Left lung (tissue), 10 donors: ENCODE data around the gene KLF16. TPM values are rescaled to one million over a fixed set of nuclear protein-coding genes. Genes with fewer than 3 reads are reported as not detected.
A peak's percentile ranks its signal among the peaks of the same experiment; 100 is the strongest.

Source experiments
- ATAC-seq: fragments of 200-7000 bp; cut with Tn5 transposase; one replicate; pipeline ENCODE4 v1.9.1; 2020; ENCODE audit warnings: moderate library complexity
- DNase-seq, 4 donors: peaks; one replicate each; pipeline ENCODE4 v3.0.0-alpha.2; 2013 to 2020
- H3K27ac ChIP-seq, 2 donors: fragments of 200-600 bp; sonication (generic) in 1 of 2; one replicate each; pipeline versions ENCODE4 v1.5.0 to v1.8.0; 2020 to 2021
- H3K27me3 ChIP-seq, 2 donors: fragments of 200-600 bp; sonication (generic) in 1 of 2; one replicate each; pipeline versions ENCODE4 v1.5.0 to v1.8.0; 2020 to 2021
- H3K36me3 ChIP-seq, 2 donors: fragments of 200-600 bp; sonication (generic) in 1 of 2; one replicate each; pipeline versions ENCODE4 v1.5.0 to v1.8.0; 2020 to 2021
- H3K4me1 ChIP-seq, 2 donors: fragments of 200-600 bp; one replicate each; pipeline ENCODE4 v1.8.0; 2021
- H3K4me3 ChIP-seq, 2 donors: fragments of 200-600 bp; sonication (generic) in 1 of 2; one replicate each; pipeline versions ENCODE4 v1.5.0 to v1.8.0; 2020 to 2021; ENCODE audit warnings: mild to moderate bottlenecking in 1 of 2
- H3K9me3 ChIP-seq, 2 donors: fragments of 200-600 bp; sonication (generic) in 1 of 2; one replicate each; pipeline versions ENCODE4 v1.5.0 to v1.8.0; 2020 to 2021
- intact Hi-C, 2 donors: fragments of 100-400 bp; cut with DNase I; formaldehyde crosslinking; loops; one replicate each; pipeline versions ENCODE4 v1.11.2 to v1.14.2; 2022
- polyA plus RNA-seq, 6 donors: library from polyadenylated mRNA; unstranded; fragments of 120-200 nt; gene quantifications; one replicate each; pipeline ENCODE4 v1.2.1, GENCODE V29; 2013; ENCODE audit not compliant: insufficient read length in 6 of 6
- total RNA-seq, 2 donors: library from RNA; stranded (reverse); fragmentation: NEBNext Ultra II Directional; extraction: Animal tissue kit (Norgen Biotek cat#: 25700); gene quantifications; one replicate each; pipeline ENCODE4 v1.2.1, GENCODE V29; 2021
- TF ChIP-seq, protein P1 (sequence below), 2 donors: fragments of 200-600 bp; sonication (generic) in 1 of 2; IDR thresholded peaks; one replicate each; pipeline versions ENCODE4 v1.5.0 to v1.8.0; 2021; ENCODE audit warnings: antibody characterized with exemption in 2 of 2
- donor health status: DM: no; HTN: yes; CAD: no.
- donor health status: DM: no; HTN: no; CAD: no.

Gene KLF16
- total and polyA plus RNA-seq, 8 donors: 4.3 to 28.8 (median 7.6) TPM

DNA sequence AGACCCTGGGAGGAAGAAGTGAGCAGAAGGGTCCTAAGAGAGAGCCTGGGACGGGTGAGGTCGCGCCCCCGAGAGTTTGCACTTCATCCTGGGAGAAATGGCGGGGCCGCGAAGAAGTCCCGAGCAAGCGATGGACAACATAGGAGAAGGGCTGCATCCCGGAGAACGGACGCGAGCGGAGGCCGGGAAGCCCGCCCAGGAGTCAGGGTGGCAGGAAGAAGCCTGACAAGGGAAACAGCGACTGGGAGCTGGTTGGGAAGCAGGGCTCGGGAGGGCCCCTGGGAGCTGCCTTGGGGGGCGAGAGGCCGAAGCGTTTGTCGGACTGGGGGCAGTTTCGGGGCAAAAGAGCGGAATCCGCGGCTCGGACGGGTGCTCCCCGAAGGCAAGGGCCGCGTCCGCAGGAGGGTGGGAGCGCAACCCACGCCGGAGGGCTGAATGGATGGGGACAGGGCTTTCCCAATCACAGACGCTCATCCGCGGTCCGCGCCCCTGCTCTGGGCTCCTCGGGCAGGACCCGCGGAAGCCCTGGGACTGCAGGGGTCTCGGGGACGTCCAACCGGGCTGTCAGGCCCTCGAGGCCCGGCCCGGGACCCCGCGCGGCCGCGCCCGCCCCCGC, 21.4 kb upstream of the KLF16 start:
- ATAC-seq: peak; percentile 8
- peak overlapping the region; percentile 82 to 92 for H3K27ac ChIP-seq

DNA sequence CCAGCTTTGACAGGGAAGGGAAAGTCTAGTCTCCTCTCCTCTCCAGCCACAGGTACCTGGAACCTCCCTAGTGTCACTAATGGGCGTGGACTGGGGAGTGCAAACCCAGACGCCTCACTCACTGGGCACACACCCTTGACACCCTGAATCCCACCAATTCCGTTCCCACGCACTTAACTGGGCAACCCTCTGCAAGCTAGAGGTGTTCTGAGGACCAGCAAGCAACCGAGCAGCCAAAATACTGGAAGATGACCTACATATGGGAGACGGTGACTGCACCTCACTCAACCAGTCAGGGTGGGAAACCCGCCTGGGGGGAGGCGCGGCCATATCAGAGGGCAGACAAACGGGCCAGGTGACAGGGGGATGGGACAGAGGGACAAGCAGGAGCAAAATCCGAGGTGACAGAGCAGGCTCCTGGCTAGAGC, 20.9 kb upstream of the KLF16 start:
- DNase-seq (no peak), ATAC-seq (peak; percentile 16)
- intact Hi-C loops: no loop called here
- Histone ChIP-seq H3K9me3 (no peaks in the 10 kb centered on the region), H3K4me3 (peak overlapping the region; percentile 73 to 86), H3K27ac (peak overlapping the region; percentile 82 to 92), H3K27me3 (no peaks in the 10 kb centered on the region), H3K4me1 (peaks cover 14 to 51% of the 10 kb centered on the region in 2 donors), H3K36me3 (peaks cover 0 to 16% of the 10 kb centered on the region in 2 donors)
- TF ChIP-seq, protein P1, sequence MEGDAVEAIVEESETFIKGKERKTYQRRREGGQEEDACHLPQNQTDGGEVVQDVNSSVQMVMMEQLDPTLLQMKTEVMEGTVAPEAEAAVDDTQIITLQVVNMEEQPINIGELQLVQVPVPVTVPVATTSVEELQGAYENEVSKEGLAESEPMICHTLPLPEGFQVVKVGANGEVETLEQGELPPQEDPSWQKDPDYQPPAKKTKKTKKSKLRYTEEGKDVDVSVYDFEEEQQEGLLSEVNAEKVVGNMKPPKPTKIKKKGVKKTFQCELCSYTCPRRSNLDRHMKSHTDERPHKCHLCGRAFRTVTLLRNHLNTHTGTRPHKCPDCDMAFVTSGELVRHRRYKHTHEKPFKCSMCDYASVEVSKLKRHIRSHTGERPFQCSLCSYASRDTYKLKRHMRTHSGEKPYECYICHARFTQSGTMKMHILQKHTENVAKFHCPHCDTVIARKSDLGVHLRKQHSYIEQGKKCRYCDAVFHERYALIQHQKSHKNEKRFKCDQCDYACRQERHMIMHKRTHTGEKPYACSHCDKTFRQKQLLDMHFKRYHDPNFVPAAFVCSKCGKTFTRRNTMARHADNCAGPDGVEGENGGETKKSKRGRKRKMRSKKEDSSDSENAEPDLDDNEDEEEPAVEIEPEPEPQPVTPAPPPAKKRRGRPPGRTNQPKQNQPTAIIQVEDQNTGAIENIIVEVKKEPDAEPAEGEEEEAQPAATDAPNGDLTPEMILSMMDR (IDR thresholded peaks at IDR 0.05): no peak

More for the DNA sequence above, 21.4 kb upstream of the KLF16 start:
- peaks cover 0 to 14% of the 10 kb centered on the region in 2 donors for H3K36me3 ChIP-seq
- intact Hi-C loops: no loop called here
- no peaks in the 10 kb centered on the region for H3K27me3 ChIP-seq
- DNase-seq: peak in 1 of 4 donors; percentile 84
- peak overlapping the region; percentile 73 to 86 for H3K4me3 ChIP-seq
- no peaks in the 10 kb centered on the region for H3K9me3 ChIP-seq
- TF ChIP-seq, protein P1 (IDR thresholded peaks at IDR 0.05): no peak
- H3K4me1 ChIP-seq: peaks cover 14 to 51% of the 10 kb centered on the region in 2 donors

DNA sequence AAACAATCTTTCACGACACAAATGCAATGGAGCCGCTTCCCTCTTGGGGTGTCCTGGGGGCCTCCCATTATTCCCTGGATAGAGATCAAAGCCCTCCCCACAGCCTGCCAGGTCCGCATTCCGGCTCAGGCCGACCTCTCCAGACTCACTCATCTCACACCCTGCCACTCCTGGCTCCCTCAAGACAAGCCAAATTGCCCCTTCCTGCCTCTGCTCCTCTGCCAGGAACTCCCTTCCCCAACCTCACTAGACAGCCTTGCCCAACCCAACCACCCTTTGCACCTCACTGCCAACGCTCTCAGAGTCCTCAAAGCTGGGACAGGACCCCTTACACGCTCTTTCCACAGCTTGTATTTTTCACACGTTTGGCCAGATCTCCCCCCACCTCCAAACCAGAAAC, 20.4 kb upstream of the KLF16 start:
- peak overlapping the region; percentile 70 to 92 for H3K27ac ChIP-seq
- ATAC-seq (no peak), DNase-seq (no peak)
- TF ChIP-seq, protein P1 (IDR thresholded peaks at IDR 0.05): no peak
- H3K9me3 ChIP-seq: no peaks in the 10 kb centered on the region
- peaks cover 14 to 51% of the 10 kb centered on the region in 2 donors for H3K4me1 ChIP-seq
- H3K4me3 ChIP-seq: peak overlapping the region; percentile 73 to 86
- H3K36me3 ChIP-seq: peaks cover 0 to 18% of the 10 kb centered on the region in 2 donors
- H3K27me3 ChIP-seq: no peaks in the 10 kb centered on the region
- intact Hi-C loops: no loop called here

DNA sequence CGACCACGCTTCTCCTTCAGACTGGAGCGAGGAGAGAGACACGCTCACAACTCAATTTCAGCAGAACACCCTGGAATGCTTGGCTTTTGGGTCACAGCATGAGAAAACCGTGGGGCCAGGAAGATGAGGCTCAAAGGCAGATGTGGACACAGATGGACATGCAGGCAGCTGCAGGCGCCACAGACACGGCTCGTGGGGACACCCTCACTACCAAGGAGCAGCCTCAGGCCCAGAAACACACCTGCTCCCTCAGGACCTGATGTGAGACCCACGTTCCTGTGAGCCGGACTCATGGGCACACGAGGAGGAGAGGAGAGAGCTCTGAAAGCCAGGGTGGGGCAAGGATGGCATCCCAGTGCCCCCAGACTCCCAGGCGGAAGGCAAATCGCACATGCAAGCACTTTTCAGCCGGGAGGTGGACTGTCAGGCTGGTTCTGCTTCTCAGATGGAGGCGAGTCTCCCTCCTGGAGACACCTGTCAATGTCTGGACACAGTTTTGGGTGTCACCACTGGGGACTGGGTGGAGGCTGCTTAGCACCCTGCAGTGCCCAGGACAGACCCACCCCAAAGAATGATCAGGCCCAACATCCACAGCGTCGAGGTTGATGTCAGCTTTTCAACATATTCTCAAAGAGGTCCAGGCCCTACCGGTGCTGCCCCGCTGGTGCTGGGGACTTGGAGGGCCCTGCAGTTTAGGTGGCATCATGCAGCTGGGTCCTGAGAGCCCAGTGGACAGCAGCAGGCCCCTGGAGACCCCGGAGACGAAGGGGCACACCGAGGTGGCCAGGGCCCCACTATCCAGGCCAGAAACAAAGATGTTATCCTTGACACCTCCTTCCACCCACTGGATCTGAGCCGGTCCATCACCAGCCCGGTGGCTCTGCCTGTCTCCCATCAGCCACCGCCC, 19.7 kb upstream of the KLF16 start:
- peak overlapping the region in 1 of 2 donors; percentile 86 for H3K4me3 ChIP-seq
- ATAC-seq (no peak), DNase-seq (no peak)
- peak overlapping the region; percentile 70 to 92 for H3K27ac ChIP-seq
- peaks cover 0 to 23% of the 10 kb centered on the region in 2 donors for H3K36me3 ChIP-seq
- TF ChIP-seq, protein P1 (IDR thresholded peaks at IDR 0.05): no peak
- H3K4me1 ChIP-seq: peaks cover 14 to 51% of the 10 kb centered on the region in 2 donors
- H3K9me3 ChIP-seq: no peaks in the 10 kb centered on the region
- intact Hi-C loops: no loop called here
- no peaks in the 10 kb centered on the region for H3K27me3 ChIP-seq
